SU-DHL-6 (cell line): ENCODE measurements around the gene TIFAB.

Experiments
- H2AFZ ChIP-seq: fragments of 200-600 bp; sonication (generic); 2 replicates; pipeline ENCODE4 v1.6.1; 2014; ENCODE audit warnings: low read depth, mild to moderate bottlenecking, moderate library complexity, mixed read lengths, antibody characterized with exemption, low read length; ENCODE audit not compliant: severe bottlenecking
- H3F3A ChIP-seq: fragments of 200-600 bp; shearing (Covaris generic); 2 replicates; pipeline ENCODE4 v1.6.0; 2016; ENCODE audit warnings: antibody characterized with exemption, mild to moderate bottlenecking; ENCODE audit not compliant: insufficient read depth
- H3K27ac ChIP-seq: fragments of 200-600 bp; sonication (generic); 2 replicates; pipeline ENCODE4 v1.5.1; 2016; ENCODE audit warnings: low read depth, mild to moderate bottlenecking, low read length, moderate library complexity, mixed read lengths
- H3K27me3 ChIP-seq: fragments of 200-600 bp; sonication (generic), shearing (Covaris generic); 2 replicates; pipeline ENCODE4 v1.6.0; 2014; ENCODE audit warnings: mild to moderate bottlenecking, low read length
- H3K36me3 ChIP-seq: fragments of 200-600 bp; sonication (generic); 2 replicates; pipeline ENCODE4 v1.6.1; 2014; ENCODE audit warnings: mild to moderate bottlenecking, low read length, mixed read lengths
- H3K4me2 ChIP-seq: fragments of 300-600, 200-600 bp; shearing (Covaris generic), sonication (generic); 2 replicates; pipeline ENCODE4 v1.6.0; 2014; ENCODE audit warnings: low read length, low read depth, mild to moderate bottlenecking; ENCODE audit not compliant: poor library complexity, severe bottlenecking
- H3K4me3 ChIP-seq: fragments of 200-600 bp; sonication (generic); 2 replicates; pipeline ENCODE4 v1.5.1; 2014; ENCODE audit warnings: antibody characterized with exemption, low read length, mild to moderate bottlenecking, mixed read lengths; ENCODE audit not compliant: insufficient read depth, poor library complexity, severe bottlenecking
- H3K79me2 ChIP-seq: fragments of 200-600 bp; sonication (generic); 2 replicates; pipeline ENCODE4 v1.6.1; 2014; ENCODE audit warnings: mild to moderate bottlenecking, low read length, moderate library complexity; ENCODE audit not compliant: insufficient read depth
- H3K9ac ChIP-seq: fragments of 200-600 bp; sonication (generic); 2 replicates; pipeline ENCODE4 v1.7.0; 2014; ENCODE audit warnings: mild to moderate bottlenecking, low read length
- H3K9me2 ChIP-seq: fragments of 200-600 bp; sonication (generic); replicated peaks from 2 replicates; pipeline ENCODE4 v1.6.1; 2014; ENCODE audit warnings: low read length; ENCODE audit not compliant: insufficient read depth
- H3K9me3 ChIP-seq: fragments of 200-600 bp; sonication (generic); 2 replicates; pipeline ENCODE4 v1.6.1; 2014; ENCODE audit warnings: low read length, mixed read lengths; ENCODE audit not compliant: insufficient read depth
- H4K20me1 ChIP-seq: fragments of 200-600 bp; sonication (generic); 2 replicates; pipeline ENCODE4 v1.6.1; 2014; ENCODE audit warnings: low read depth, mild to moderate bottlenecking, antibody characterized with exemption, low read length, moderate library complexity, mixed read lengths
- CTCF ChIP-seq: fragments of 200-600 bp; sonication (generic); IDR thresholded peaks from one replicate; pipeline ENCODE4 v1.5.1; 2017; ENCODE audit warnings: antibody characterized with exemption, mild to moderate bottlenecking, low read length, moderate library complexity; ENCODE audit not compliant: insufficient read depth, poor library complexity, severe bottlenecking
- EZH2phosphoT487 ChIP-seq: fragments of 200-600 bp; sonication (generic), shearing (Covaris generic); conservative IDR thresholded peaks from 2 replicates; pipeline ENCODE4 v1.6.1; 2018; ENCODE audit warnings: mild to moderate bottlenecking, antibody characterized with exemption, low read length, moderate library complexity, mixed read lengths

TIFAB gene

GRCh38 chr5:135448791-135449507 lies 3.2 kb downstream of the TIFAB start:
- H3K27me3 ChIP-seq: no peaks in the 10 kb centered on the region
- H2AFZ ChIP-seq: no peak overlapping the region
- no peak overlapping the region for H3K4me3 ChIP-seq
- H3K36me3 ChIP-seq: no peaks in the 10 kb centered on the region
- H3F3A ChIP-seq: no peaks in the 10 kb centered on the region
- no peak overlapping the region for H3K9ac ChIP-seq
- no peaks in the 10 kb centered on the region for H3K9me2 ChIP-seq
- no peaks in the 10 kb centered on the region for H4K20me1 ChIP-seq
- H3K79me2 ChIP-seq: no peaks in the 10 kb centered on the region
- H3K27ac ChIP-seq: no peak overlapping the region
- H3K4me2 ChIP-seq: no peak overlapping the region
- no peak for TF ChIP-seq CTCF
- TF ChIP-seq EZH2phosphoT487: no peak
- no peaks in the 10 kb centered on the region for H3K9me3 ChIP-seq

DNA sequence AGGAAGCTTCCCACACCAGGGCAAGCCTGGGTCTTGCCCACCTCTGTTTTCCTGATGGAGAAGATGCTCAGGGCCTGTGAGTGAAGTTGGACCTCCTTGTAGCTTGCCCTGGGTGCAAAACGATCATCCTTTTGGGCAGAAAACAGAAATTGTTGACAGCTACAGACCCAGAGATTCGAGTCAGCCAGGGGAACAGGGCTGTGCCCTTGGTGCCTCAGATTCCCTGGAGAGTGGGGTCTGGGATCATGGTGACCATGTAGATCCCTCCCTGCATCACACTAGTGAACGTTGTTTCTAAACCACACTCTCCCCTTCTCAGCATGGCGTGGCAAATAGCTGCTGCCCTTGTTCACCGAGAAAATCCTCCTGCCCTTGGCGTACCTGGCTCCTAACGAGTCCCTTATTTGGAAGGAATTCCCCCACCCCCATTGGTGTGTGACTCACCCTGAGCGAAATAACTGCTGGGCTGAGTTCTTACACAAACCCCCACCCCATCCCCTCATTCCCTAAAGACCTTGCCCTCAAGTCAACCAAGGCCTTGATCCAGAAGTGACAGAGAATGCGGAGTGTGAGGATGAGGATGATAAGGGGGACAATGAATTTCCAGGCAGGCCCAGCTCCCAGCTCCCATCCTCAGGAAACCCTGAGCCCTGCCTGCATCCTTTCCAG lies 3.9 kb downstream of the TIFAB start:
- H4K20me1 ChIP-seq: no peaks in the 10 kb centered on the region
- no peaks in the 10 kb centered on the region for H3K36me3 ChIP-seq
- H3K9ac ChIP-seq: no peak overlapping the region
- H3K79me2 ChIP-seq: no peaks in the 10 kb centered on the region
- no peaks in the 10 kb centered on the region for H3K9me3 ChIP-seq
- TF ChIP-seq EZH2phosphoT487 (no peak), CTCF (no peak)
- H2AFZ ChIP-seq: no peak overlapping the region
- H3F3A ChIP-seq: no peaks in the 10 kb centered on the region
- H3K9me2 ChIP-seq: no peaks in the 10 kb centered on the region
- H3K4me2 ChIP-seq: no peak overlapping the region
- no peaks in the 10 kb centered on the region for H3K27me3 ChIP-seq
- no peak overlapping the region for H3K4me3 ChIP-seq
- no peak overlapping the region for H3K27ac ChIP-seq

- H3K9me3 ChIP-seq: no peaks in the 10 kb centered on the region
- no peak within 1 kb of the TSS for H3K27ac ChIP-seq
- no peak for TF ChIP-seq EZH2phosphoT487
- no peak for TF ChIP-seq CTCF
- H3K9me2 ChIP-seq: no peaks in the 10 kb centered on the region
- no peaks in the 10 kb centered on the region for H3K27me3 ChIP-seq
- H3K79me2 ChIP-seq: no peaks in the 10 kb centered on the region
- no peak within 1 kb of the TSS for H2AFZ ChIP-seq
- H3K4me3 ChIP-seq: no peak within 1 kb of the TSS
- no peak within 1 kb of the TSS for H3K4me2 ChIP-seq
- H3K36me3 ChIP-seq: no peaks in the 10 kb centered on the region
- no peaks in the 10 kb centered on the region for H4K20me1 ChIP-seq
- no peaks in the 10 kb centered on the region for H3F3A ChIP-seq
- no peak within 1 kb of the TSS for H3K9ac ChIP-seq
Measured at GRCh38 chr5:135447298-135447929, 4.7 kb downstream of the TIFAB start, which contains the start of gene DCANP1. TSS of gene DCANP1 (minus strand) at chr5:135447348. CDS start at chr5:135447108, 240 bp downstream.
